Pancreas (tissue), 10 donors: ENCODE measurements around the gene ZMYND8. TPM values are rescaled to one million over a fixed set of nuclear protein-coding genes. Genes with fewer than 3 reads are reported as not detected.
A peak's percentile ranks its signal among the peaks of the same experiment; 100 is the strongest.
"Not testable (repeated sequence)": the region's sequence is repeated elsewhere in the genome, so short reads cannot be mapped to it uniquely, and the experiment has no call there.

Experiments
- ATAC-seq, 4 donors: fragments of 200-7000 bp; cut with Tn5 transposase; one replicate each; pipeline versions ENCODE4 v1.8.0 to v1.9.1; 2020; ENCODE audit warnings: mild to moderate bottlenecking in 4 of 4, moderate library complexity in 4 of 4
- DNase-seq, 6 donors: peaks; one replicate each; pipeline ENCODE4 v3.0.0-alpha.2; 2020
- FAIRE-seq: peaks from 2 replicates; lab custom pipeline; 2012; peaks lifted over from hg19 to GRCh38; lab: Jason Lieb, UNC
- H3K27ac ChIP-seq, 4 donors: fragments of 200-600 bp; sonication (generic); 1 replicate in 3 of 4; 2 replicates in 1 of 4; pipeline versions ENCODE4 v1.5.0 to v1.8.0; 2020
- H3K27me3 ChIP-seq, 4 donors: fragments of 200-600 bp; one replicate each; pipeline ENCODE4 v1.8.0; 2021
- H3K36me3 ChIP-seq, 3 donors: fragments of 200-600 bp; sonication (generic) in 1 of 3; one replicate each; pipeline versions ENCODE4 v1.5.0 to v1.8.0; 2020 to 2021
- H3K4me1 ChIP-seq, 3 donors: fragments of 200-600 bp; one replicate each; pipeline ENCODE4 v1.8.0; 2021
- H3K4me3 ChIP-seq, 4 donors: fragments of 200-600 bp; sonication (generic) in 2 of 4; one replicate each; pipeline versions ENCODE4 v1.5.0 to v1.8.0; 2020 to 2021
- H3K9me3 ChIP-seq, 4 donors: fragments of 200-600 bp; one replicate each; pipeline ENCODE4 v1.8.0; 2021
- WGBS, 2 donors: extraction: QIAGEN DNeasy Blood & Tissue Kit; methylation state at CpG; one replicate each; pipeline ENCODE4 v1.1.7; 2013; 5-methylcytosine and 5-hydroxymethylcytosine counted together
- intact Hi-C, 3 donors: fragments of 100-400 bp; cut with DNase I; formaldehyde crosslinking; loops; one replicate each; pipeline versions ENCODE4 v1.11.1 to v1.14.2; 2022
- polyA plus RNA-seq, 2 donors: library from polyadenylated mRNA; stranded (reverse); fragments of 200-250 nt; gene quantifications; one replicate each; pipeline ENCODE4 v1.2.3, GENCODE V29; 2013
- total RNA-seq, 6 donors: library from RNA; stranded (reverse); fragmentation: NEBNext Ultra II Directional in 4 of 6; extraction: Animal tissue kit (Norgen Biotek cat#: 25700) in 4 of 6; gene quantifications; one replicate each; pipeline versions ENCODE4 v1.2.1 to v1.2.4, GENCODE V29; 2021 to 2023
- TF ChIP-seq, protein P1 (sequence below), 4 donors: fragments of 200-600 bp; sonication (generic) in 3 of 4; IDR thresholded peaks; one replicate each; pipeline versions ENCODE4 v1.5.0 to v1.8.0; 2021; ENCODE audit warnings: antibody characterized with exemption in 4 of 4
- donor health status: healthy with polysubstance abuse.
- donor health status: DM: no; HTN: no; CAD: no; lungs with moderate emphysema.
- donor health status: DM: no; HTN: no; CAD: no.
- donor health status: control.
- donor health status: control.
- donor health status: Bipolar disorder and iron deficiency.
- donor health status: DM: yes; HTN: yes; CAD: no.
- donor health status: DM: no; HTN: no; CAD: no.
- donor health status: DM: no; HTN: no; CAD: no.
- donor health status: DM: yes; HTN: yes; CAD: no.

Gene ZMYND8
- total and polyA plus RNA-seq, 8 donors: 10.8 to 25.6 (median 17.2) TPM

DNA sequence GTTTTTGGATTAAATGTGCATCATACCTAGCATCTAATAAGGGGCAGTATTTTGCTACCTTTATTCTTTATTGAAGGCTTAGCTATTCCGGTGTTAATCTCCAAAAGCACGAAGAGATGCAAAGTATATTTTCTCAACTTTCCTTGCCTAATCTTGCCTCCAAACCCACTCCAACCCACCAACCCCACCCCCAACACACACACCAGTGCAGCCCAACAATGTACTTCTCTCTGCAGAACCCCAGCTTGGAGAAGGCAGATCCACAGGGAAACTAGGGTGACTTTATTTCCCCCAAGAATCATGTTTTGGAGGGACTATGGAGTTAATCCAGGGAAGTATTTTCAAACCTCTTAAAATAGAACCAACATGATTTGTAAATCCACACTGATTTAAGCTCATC, 73.6 kb downstream of the ZMYND8 start:
- ATAC-seq (no peak), DNase-seq (no peak), FAIRE-seq (no peak)
- intact Hi-C loops: no loop called here
- WGBS, 2 donors: 95 to 98% methylated on average over 2 of the region's 2 CpGs
- H3K27me3 ChIP-seq: no peaks in the 10 kb centered on the region
- H3K27ac ChIP-seq: no peak overlapping the region
- H3K4me1 ChIP-seq: no peaks in the 10 kb centered on the region
- TF ChIP-seq, protein P1, sequence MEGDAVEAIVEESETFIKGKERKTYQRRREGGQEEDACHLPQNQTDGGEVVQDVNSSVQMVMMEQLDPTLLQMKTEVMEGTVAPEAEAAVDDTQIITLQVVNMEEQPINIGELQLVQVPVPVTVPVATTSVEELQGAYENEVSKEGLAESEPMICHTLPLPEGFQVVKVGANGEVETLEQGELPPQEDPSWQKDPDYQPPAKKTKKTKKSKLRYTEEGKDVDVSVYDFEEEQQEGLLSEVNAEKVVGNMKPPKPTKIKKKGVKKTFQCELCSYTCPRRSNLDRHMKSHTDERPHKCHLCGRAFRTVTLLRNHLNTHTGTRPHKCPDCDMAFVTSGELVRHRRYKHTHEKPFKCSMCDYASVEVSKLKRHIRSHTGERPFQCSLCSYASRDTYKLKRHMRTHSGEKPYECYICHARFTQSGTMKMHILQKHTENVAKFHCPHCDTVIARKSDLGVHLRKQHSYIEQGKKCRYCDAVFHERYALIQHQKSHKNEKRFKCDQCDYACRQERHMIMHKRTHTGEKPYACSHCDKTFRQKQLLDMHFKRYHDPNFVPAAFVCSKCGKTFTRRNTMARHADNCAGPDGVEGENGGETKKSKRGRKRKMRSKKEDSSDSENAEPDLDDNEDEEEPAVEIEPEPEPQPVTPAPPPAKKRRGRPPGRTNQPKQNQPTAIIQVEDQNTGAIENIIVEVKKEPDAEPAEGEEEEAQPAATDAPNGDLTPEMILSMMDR (IDR thresholded peaks at IDR 0.05): no peak
- no peak overlapping the region for H3K4me3 ChIP-seq
- H3K9me3 ChIP-seq: no peaks in the 10 kb centered on the region
- peaks cover 0 to 14% (median 9%) of the 10 kb centered on the region in 3 donors for H3K36me3 ChIP-seq

DNA sequence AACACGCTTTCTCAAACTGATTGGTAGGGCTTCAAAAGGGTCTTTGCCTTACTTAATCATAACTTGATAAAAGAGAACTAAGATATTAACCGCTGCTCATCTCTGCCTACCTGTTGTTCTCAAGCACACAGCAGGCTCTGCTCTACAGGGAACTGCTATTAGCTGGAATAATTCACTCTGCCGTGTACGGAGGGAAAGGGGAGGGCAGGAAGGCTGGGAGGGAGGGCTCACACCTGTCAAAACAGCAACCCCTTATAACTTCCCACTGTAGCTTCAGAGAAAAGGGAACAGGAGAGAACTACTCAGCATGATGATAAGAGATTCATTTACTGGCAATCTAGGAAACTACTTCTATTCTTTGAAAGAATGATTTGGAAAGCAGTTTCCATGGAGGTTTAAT, 75.1 kb downstream of the ZMYND8 start:
- FAIRE-seq: no peak
- DNase-seq: no peak
- Histone ChIP-seq H3K27me3 (no peaks in the 10 kb centered on the region), H3K27ac (no peak overlapping the region), H3K4me3 (no peak overlapping the region), H3K4me1 (peaks cover 0 to 6% (median 0%) of the 10 kb centered on the region in 3 donors), H3K9me3 (no peaks in the 10 kb centered on the region), H3K36me3 (peaks cover 0 to 16% (median 9%) of the 10 kb centered on the region in 3 donors)
- TF ChIP-seq, protein P1 (IDR thresholded peaks at IDR 0.05): no peak
- peak in 2 of 4 donors; percentile 43 to 46 for ATAC-seq
- 67 to 76% methylated on average over 4 of the region's 4 CpGs for WGBS, 2 donors
- intact Hi-C loops: no loop called here

DNA sequence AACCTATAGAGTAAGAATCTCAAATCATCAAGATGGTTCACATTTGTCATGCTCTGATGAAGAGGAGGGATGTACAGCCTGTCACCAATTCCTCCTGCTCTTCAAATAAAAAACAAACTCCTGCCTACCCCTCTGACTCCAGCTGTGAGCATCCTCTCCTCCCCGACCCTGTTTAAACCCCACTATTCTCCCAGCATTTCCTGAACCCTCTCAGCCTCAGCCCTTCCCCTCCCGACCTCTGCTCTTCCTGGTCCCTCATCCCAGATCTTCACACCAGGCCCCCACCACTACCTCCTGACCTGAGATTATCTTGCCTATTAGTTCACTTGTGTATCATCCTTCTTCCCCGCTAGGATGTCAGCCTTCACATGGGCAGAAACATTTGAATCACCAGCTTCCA, 75.8 kb downstream of the ZMYND8 start:
- DNase-seq: no peak
- Histone ChIP-seq H3K9me3 (no peaks in the 10 kb centered on the region), H3K27ac (no peak overlapping the region), H3K36me3 (peaks cover 5 to 22% (median 7%) of the 10 kb centered on the region in 3 donors), H3K27me3 (no peaks in the 10 kb centered on the region), H3K4me3 (no peak overlapping the region), H3K4me1 (peaks cover 0 to 6% (median 0%) of the 10 kb centered on the region in 3 donors)
- intact Hi-C loops: no loop called here
- 79 to 80% methylated on average over 3 of the region's 3 CpGs for WGBS, 2 donors
- TF ChIP-seq, protein P1 (IDR thresholded peaks at IDR 0.05): no peak
- no peak for ATAC-seq
- FAIRE-seq: no peak

DNA sequence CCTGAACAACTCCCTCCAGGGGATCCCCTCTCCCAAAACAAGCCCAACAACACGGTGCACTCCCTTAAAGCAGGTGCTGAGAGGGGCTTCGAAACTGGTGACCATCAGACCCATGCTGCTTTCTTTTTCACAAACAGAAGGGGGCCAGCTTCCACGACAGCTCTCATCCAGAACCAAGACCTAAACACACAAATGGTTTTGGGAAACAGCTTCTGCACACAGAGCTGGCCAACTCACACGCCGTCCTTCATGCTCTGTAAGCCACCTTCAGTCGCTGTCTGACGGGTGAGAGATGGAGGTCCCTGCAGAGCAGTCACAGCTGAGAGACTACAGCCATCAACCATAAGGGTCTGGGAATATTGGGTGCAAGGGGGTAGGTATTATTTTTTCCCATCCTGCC, 76.3 kb downstream of the ZMYND8 start:
- H3K27me3 ChIP-seq: no peaks in the 10 kb centered on the region
- peaks cover 0 to 8% (median 0%) of the 10 kb centered on the region in 3 donors for H3K4me1 ChIP-seq
- H3K9me3 ChIP-seq: no peaks in the 10 kb centered on the region
- FAIRE-seq (no peak), ATAC-seq (no peak), DNase-seq (no peak)
- intact Hi-C loops: no loop called here
- TF ChIP-seq, protein P1 (IDR thresholded peaks at IDR 0.05): no peak
- peaks cover 5 to 22% (median 6%) of the 10 kb centered on the region in 3 donors for H3K36me3 ChIP-seq
- no peak overlapping the region for H3K27ac ChIP-seq
- no peak overlapping the region for H3K4me3 ChIP-seq
- 90 to 94% methylated on average over 7 of the region's 7 CpGs for WGBS, 2 donors

DNA sequence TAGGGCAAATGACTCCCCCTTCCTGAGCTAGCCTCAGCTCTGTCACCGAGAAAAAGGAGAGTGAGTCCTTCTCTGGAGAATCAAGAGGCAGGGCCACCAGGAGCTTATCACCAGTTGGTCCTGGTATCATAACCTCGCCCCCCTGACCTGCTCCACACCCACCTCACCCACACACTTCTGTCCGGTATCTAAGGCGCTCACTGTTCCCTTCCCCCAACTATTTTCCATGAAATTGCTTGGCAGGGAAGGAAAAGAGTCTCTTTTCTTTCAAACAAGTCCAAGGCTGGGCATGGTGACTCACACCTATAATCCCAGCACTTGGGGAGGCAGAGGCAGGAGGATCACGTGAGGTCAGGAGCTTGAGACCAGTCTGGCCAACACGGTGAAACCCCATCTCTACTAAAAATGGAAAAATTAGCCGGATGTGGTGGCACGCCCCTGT, 77.6 kb downstream of the ZMYND8 start:
- TF ChIP-seq, protein P1 (IDR thresholded peaks at IDR 0.05): no peak
- no peak for DNase-seq
- no peak for FAIRE-seq
- Histone ChIP-seq H3K4me3 (no peak overlapping the region), H3K36me3 (peaks cover 5 to 22% (median 6%) of the 10 kb centered on the region in 3 donors), H3K27ac (no peak overlapping the region), H3K27me3 (no peaks in the 10 kb centered on the region), H3K4me1 (peaks cover 0 to 21% (median 8%) of the 10 kb centered on the region in 3 donors), H3K9me3 (no peaks in the 10 kb centered on the region)
- intact Hi-C loops: loop anchor here in 1 of 3 donors (5.0 kb wide), 1 partner anchor 103 kb away; no protein-coding TSS in a partner anchor
- WGBS, 2 donors: 90 to 91% methylated on average over 8 of the region's 8 CpGs
- ATAC-seq: no peak

DNA sequence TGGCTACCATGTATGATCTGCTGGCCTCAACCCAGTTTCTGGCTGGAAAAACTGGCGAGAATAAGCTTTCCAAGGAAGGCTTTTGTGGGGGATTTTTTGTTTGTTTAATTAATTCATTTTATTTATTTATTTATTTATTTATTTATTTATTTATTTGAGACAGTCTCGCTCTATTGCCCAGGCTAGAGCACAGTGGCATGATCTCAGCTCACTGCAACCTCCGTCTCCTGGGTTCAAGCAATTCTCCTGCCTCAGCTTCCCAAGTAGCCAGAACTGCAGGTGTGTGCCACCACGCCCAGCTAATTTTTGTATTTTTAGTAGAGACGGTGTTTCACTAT, 79.0 kb downstream of the ZMYND8 start:
- not testable (repeated sequence) for FAIRE-seq, H3K4me3 ChIP-seq, DNase-seq, ATAC-seq, H3K9me3 ChIP-seq, H3K27me3 ChIP-seq, H3K27ac ChIP-seq
- intact Hi-C loops: loop anchor here in 1 of 3 donors (5.0 kb wide), 1 partner anchor 105 kb away; no protein-coding TSS in a partner anchor
- H3K4me1 ChIP-seq: peaks cover 0 to 31% (median 8%) of the 10 kb centered on the region in 3 donors
- H3K36me3 ChIP-seq: peaks cover 5 to 18% (median 6%) of the 10 kb centered on the region in 3 donors
- WGBS, 2 donors: 87 to 94% methylated on average over 5 of the region's 5 CpGs
